Heart left ventricle (tissue), 16 donors: ENCODE measurements around the gene FUOM. TPM values are rescaled to one million over a fixed set of nuclear protein-coding genes. Genes with fewer than 3 reads are reported as not detected.

Experiments used
- ATAC-seq, 4 donors: fragments of 200-7000 bp; cut with Tn5 transposase; one replicate each; pipeline ENCODE4 v1.9.1; 2020 to 2022; ENCODE audit warnings: moderate library complexity in 4 of 4, mild to moderate bottlenecking in 3 of 4, moderate number of reproducible peaks in 1 of 4
- DNase-seq, 5 donors: peaks; one replicate each; pipeline ENCODE4 v3.0.0-alpha.2; 2020
- H3K27ac ChIP-seq, 12 donors: fragments of 200-600 bp; sonication (generic) in 4 of 12; one replicate each; pipeline versions ENCODE4 v1.5.0 to v1.8.0; 2016 to 2022; ENCODE audit warnings: mild to moderate bottlenecking in 2 of 12
- H3K27me3 ChIP-seq, 9 donors: fragments of 200-600 bp; sonication (generic) in 2 of 9; one replicate each; pipeline versions ENCODE4 v1.5.1 to v1.8.0; 2016 to 2022; ENCODE audit warnings: mild to moderate bottlenecking in 3 of 9
- H3K36me3 ChIP-seq, 9 donors: fragments of 200-600 bp; sonication (generic) in 2 of 9; one replicate each; pipeline versions ENCODE4 v1.5.0 to v1.8.0; 2018 to 2022; ENCODE audit warnings: mild to moderate bottlenecking in 2 of 9
- H3K4me1 ChIP-seq, 12 donors: fragments of 200-600 bp; sonication (generic) in 4 of 12; one replicate each; pipeline versions ENCODE4 v1.5.0 to v1.8.0; 2016 to 2022; ENCODE audit warnings: mild to moderate bottlenecking in 3 of 12
- H3K4me3 ChIP-seq, 12 donors: fragments of 200-600 bp; sonication (generic) in 4 of 12; one replicate each; pipeline versions ENCODE4 v1.5.0 to v1.8.0; 2017 to 2022; ENCODE audit warnings: mild to moderate bottlenecking in 9 of 12, moderate library complexity in 4 of 12
- H3K9me3 ChIP-seq, 12 donors: fragments of 200-600 bp; sonication (generic) in 4 of 12; one replicate each; pipeline versions ENCODE4 v1.5.0 to v1.8.0; 2016 to 2022; ENCODE audit warnings: mild to moderate bottlenecking in 1 of 12
- CTCF ChIP-seq, 12 donors: fragments of 200-600 bp; sonication (generic) in 4 of 12; IDR thresholded peaks; one replicate each; pipeline versions ENCODE4 v1.5.0 to v1.8.0; 2018 to 2022; ENCODE audit warnings: antibody characterized with exemption in 12 of 12, mild to moderate bottlenecking in 5 of 12
- POLR2A ChIP-seq, 2 donors: fragments of 450-650 bp; IDR thresholded peaks; one replicate each; pipeline ENCODE4 v1.6.1; 2017; ENCODE audit warnings: antibody characterized with exemption in 2 of 2, mild to moderate bottlenecking in 2 of 2, moderate library complexity in 2 of 2
- WGBS, 4 donors: extraction: QIAGEN DNeasy Blood & Tissue Kit in 2 of 4; methylation state at CpG; one replicate each; pipeline versions ENCODE4 v1.1.5 to v1.1.7; 2013 to 2018; 5-methylcytosine and 5-hydroxymethylcytosine counted together
- intact Hi-C, 10 donors: fragments of 100-400 bp; cut with DNase I; formaldehyde crosslinking; loops; one replicate each; pipeline versions ENCODE4 v1.11.1 to v1.14.2; 2022
- polyA plus RNA-seq, 2 donors: library from polyadenylated mRNA; stranded (reverse); fragments of 200-250 nt; gene quantifications; one replicate each; pipeline ENCODE4 v1.2.3, GENCODE V29; 2013
- total RNA-seq, 9 donors: library from RNA; depleted of rRNA in 2 of 9; stranded (reverse); fragments of >200 nt in 2 of 9; fragmentation: NEBNext Ultra II Directional in 3 of 9; extraction: Animal tissue kit (Norgen Biotek cat#: 25700) in 3 of 9; gene quantifications; one replicate each; pipeline versions ENCODE4 v1.1.0 to v1.2.4, GENCODE V29; 2016 to 2023
- donor health status: ischemic (EF 13 %, LVEDD 7.1; RV severe dilation, severe dysfunction).
- donor health status: healthy with polysubstance abuse.
- donor health status: DM: no; HTN: yes; CAD: no.
- donor health status: DM: no; HTN: no; CAD: no.
- donor health status: ischemic (EF 25% LVEDD 6.9; RV normal size, moderate dysfunction).
- donor health status: ischemic (EF 25% LVEDD 5.7; RV mildly dilated, moderate dysfunction).
- donor health status: healthy.
- donor health status: DM: yes; HTN: yes; CAD: no.
- donor health status: ischemic (EF 35%, LVEDD 5.7; RV mildly dilated, moderate dysfunction).
- donor health status: nonischemic (EF 11% LVEDD 7.7; RV severe dilation, severe dysfunction).
- donor health status: DM: yes; HTN: yes; CAD: no.
- donor health status: PGD.
- donor health status: ischemic (EF 29% LVEDD 5.4; RV normal size, mild dysfunction).
- donor health status: nonischemic (EF 23%, LVEDD 6.1; RV moderate dilation, normal function).

Gene FUOM
- total and polyA plus RNA-seq, 11 donors: 4.3 to 24.1 (median 8.4) TPM

- 76 to 81% (median 80%) methylated on average over 30 of the region's 30 CpGs for WGBS, 4 donors
- Histone ChIP-seq H3K36me3 (no peaks in the 10 kb centered on the region), H3K27ac (no peak overlapping the region), H3K4me1 (peaks cover 5 to 32% (median 19%) of the 10 kb centered on the region in 12 donors), H3K4me3 (no peak overlapping the region), H3K27me3 (peaks cover 38 to 81% (median 65%) of the 10 kb centered on the region in 9 donors), H3K9me3 (no peaks in the 10 kb centered on the region)
- no peak for DNase-seq
- no peak for ATAC-seq
- TF ChIP-seq CTCF (IDR thresholded peaks at IDR 0.05) (no peak), POLR2A (IDR thresholded peaks at IDR 0.05) (no peak)
- intact Hi-C loops: loop anchor here in 1 of 10 donors (10.0 kb wide), 1 partner anchor 182 kb away; no protein-coding TSS in a partner anchor
These were observed 24.7 kb downstream of the FUOM start for GRCh38 chr10:133332936-133333699.

- H3K27me3 ChIP-seq: peaks cover 46 to 81% (median 68%) of the 10 kb centered on the region in 9 donors
- peak overlapping the region in 9 of 12 donors; percentile 18 to 37 (median 30) for H3K4me3 ChIP-seq
- intact Hi-C loops: loop anchor here (1.0 to 10.0 kb wide), 8 partner anchors 185 to 279 kb away; partner anchors contain the start of gene CYP2E1 (in 1 of the 10)
- 8 to 10% (median 9%) methylated on average over 37 of the region's 37 CpGs for WGBS, 4 donors
- TF ChIP-seq CTCF (IDR thresholded peaks at IDR 0.05) (peak; percentile 89 to 99 (median 97)), POLR2A (IDR thresholded peaks at IDR 0.05) (no peak)
- DNase-seq: peak; percentile 78 to 93 (median 87)
- peak; percentile 71 to 86 (median 82) for ATAC-seq
- H3K27ac ChIP-seq: no peak overlapping the region
- peaks cover 0 to 25% (median 14%) of the 10 kb centered on the region in 12 donors for H3K4me1 ChIP-seq
- no peaks in the 10 kb centered on the region for H3K36me3 ChIP-seq
- H3K9me3 ChIP-seq: no peaks in the 10 kb centered on the region
These were observed 28.2 kb downstream of the FUOM start for GRCh38 chr10:133329491-133330202.

GRCh38 chr10:133328358-133329343 is 29.2 kb downstream of the FUOM start:
- Histone ChIP-seq H3K27me3 (peaks cover 44 to 79% (median 66%) of the 10 kb centered on the region in 9 donors), H3K27ac (no peak overlapping the region), H3K4me1 (peaks cover 0 to 29% (median 14%) of the 10 kb centered on the region in 12 donors), H3K36me3 (no peaks in the 10 kb centered on the region), H3K9me3 (no peaks in the 10 kb centered on the region), H3K4me3 (no peak overlapping the region)
- TF ChIP-seq CTCF (IDR thresholded peaks at IDR 0.05) (no peak), POLR2A (IDR thresholded peaks at IDR 0.05) (no peak)
- ATAC-seq: no peak
- DNase-seq: peak in 1 of 5 donors; percentile 19
- 74 to 85% (median 77%) methylated on average over 14 to 15 of the region's 15 CpGs for WGBS, 4 donors
- intact Hi-C loops: loop anchor here in 9 of 10 donors (1.0 to 10.0 kb wide), 7 partner anchors 189 to 280 kb away; partner anchors contain the start of gene CYP2E1 (in 1 of the 9)
